ENCODE data around the gene LRP2.
"Not testable (repeated sequence)": the region's sequence is repeated elsewhere in the genome, so short reads cannot be mapped to it uniquely, and the experiment has no call there.

LRP2 gene

GRCh38 chr2:169300636-169301530 lies 61.5 kb downstream of the LRP2 start:
- DNase-seq (ENCODE audit: low read depth) = no peak

DNA sequence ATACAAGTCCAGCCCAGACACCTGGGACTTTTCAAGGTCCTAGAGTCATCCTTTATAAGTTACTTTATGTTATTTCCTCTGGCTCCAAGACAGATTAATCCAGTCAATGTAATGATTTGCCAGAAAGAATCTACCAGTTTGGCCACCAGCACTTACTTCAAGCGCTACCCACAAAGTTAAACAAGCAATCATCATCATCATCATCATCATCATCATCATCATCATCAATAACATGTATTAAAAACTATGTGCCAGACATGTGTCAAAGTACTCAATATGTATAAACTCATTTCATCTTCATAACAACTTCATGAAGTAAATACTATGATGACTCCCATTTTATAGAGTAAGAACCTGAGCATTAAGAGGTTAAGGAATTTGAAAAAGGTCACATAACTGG lies 64.3 kb downstream of the LRP2 start:
- no peak for DNase-seq (ENCODE audit: low read depth)

GRCh38 chr2:169294001-169294675 lies 68.2 kb downstream of the LRP2 start:
- no peak for DNase-seq (ENCODE audit: low read depth)

DNA sequence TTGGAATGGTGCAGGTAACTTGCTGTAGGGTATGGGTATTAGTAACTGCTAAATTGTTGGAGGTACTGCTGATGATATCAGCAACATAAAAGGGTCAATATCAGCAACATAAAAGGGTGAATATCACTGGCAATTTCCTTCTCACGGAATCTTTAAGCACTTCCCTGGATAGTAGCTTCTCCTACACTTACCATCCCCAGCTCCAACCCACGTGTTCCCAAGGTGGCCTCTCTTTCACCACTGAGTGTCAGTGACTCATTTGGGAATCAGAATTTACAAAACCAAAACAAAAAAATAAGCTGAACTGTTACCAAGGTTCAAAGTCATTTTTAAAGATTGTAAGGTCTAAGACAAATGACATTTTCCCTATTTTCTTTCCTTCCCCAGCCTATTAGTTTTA lies 70.8 kb downstream of the LRP2 start:
- no peak for DNase-seq (ENCODE audit: low read depth)

GRCh38 chr2:169290433-169290832 lies 71.9 kb downstream of the LRP2 start:
- no peak for DNase-seq (ENCODE audit: low read depth)

GRCh38 chr2:169287666-169288065 lies 74.7 kb downstream of the LRP2 start:
- no peak for DNase-seq (ENCODE audit: low read depth)

GRCh38 chr2:169286624-169287231 lies 75.6 kb downstream of the LRP2 start:
- DNase-seq (ENCODE audit: low read depth) = no peak

- no peak for DNase-seq (ENCODE audit: low read depth)
Measured at GRCh38 chr2:169285531-169286235, 76.7 kb downstream of the LRP2 start.

GRCh38 chr2:169280502-169280901 lies 81.8 kb downstream of the LRP2 start:
- no peak for DNase-seq (ENCODE audit: low read depth)

DNA sequence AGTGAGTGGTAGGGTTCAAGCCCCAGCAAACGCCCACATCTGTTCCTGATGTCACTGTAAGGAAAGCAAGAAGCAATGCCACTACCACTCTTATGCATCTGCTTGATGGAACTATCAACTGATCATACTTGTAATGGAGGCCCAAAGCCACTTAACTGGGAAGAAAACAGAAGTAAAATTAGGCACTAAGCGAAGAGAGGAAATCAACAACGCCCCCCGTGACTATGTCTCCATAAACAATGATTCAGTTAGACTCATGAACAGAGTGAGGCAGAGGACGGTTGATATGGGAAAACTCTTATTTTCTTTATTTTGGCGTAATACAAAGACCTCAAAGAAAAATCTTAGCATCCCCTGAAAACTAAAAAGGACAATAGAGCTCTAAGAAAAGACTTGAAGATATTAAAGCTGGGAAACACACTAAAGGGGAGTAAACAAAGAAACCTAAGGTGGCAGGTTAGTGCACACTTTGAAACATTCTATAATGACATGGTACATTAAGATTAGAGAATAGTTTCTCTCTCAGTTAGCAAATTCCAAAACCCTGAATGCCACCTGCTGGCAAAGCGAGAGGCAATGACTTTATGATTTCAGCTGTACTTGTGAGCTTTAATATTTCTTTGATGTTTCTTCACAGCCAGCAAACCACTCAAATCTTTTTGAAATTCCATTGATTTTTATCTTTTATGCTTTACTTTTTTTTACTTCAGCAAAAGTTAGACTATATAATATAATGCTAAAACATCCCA lies 86.5 kb downstream of the LRP2 start:
- no peak for DNase-seq (ENCODE audit: low read depth)

DNA sequence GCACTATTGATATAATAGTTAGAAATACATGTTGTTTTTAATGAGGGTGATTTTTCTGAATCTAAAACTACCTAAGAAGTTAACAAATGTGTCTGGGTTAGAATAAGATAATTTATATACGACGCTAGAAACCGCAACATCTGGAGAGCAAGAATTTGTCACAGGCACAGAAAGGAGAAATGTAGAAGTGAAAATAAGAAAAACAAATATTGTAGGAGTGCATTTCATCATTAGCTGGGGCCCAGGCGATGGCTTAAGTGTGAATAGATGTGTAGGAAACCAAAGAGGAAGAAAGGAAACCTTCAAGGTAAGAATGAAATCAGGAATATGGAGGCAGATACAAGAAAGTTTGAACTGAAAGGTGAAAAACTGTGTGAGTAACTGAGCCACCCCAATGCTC lies 90.3 kb downstream of the LRP2 start:
- DNase-seq (ENCODE audit: low read depth) = no peak

DNA sequence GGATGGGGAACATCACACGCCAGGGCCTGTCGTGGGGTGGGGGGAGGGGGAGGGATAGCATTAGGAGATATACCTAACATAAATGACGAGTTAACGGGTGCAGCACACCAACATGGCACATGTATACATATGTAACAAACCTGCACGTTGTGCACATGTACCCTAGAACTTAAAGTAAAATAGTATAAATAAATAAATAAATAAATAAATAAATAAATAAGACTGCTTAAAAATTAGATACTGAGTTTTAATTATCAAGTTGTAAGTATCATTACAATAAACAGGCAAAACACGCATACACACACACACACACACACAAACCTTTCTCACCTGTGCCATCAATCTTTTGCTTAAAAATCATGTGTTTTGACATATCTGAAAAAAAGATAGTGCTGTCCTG lies 91.8 kb downstream of the LRP2 start:
- DNase-seq (ENCODE audit: low read depth) = not testable (repeated sequence)

GRCh38 chr2:169265591-169265990 lies 96.7 kb downstream of the LRP2 start:
- DNase-seq (ENCODE audit: low read depth) = no peak

DNA sequence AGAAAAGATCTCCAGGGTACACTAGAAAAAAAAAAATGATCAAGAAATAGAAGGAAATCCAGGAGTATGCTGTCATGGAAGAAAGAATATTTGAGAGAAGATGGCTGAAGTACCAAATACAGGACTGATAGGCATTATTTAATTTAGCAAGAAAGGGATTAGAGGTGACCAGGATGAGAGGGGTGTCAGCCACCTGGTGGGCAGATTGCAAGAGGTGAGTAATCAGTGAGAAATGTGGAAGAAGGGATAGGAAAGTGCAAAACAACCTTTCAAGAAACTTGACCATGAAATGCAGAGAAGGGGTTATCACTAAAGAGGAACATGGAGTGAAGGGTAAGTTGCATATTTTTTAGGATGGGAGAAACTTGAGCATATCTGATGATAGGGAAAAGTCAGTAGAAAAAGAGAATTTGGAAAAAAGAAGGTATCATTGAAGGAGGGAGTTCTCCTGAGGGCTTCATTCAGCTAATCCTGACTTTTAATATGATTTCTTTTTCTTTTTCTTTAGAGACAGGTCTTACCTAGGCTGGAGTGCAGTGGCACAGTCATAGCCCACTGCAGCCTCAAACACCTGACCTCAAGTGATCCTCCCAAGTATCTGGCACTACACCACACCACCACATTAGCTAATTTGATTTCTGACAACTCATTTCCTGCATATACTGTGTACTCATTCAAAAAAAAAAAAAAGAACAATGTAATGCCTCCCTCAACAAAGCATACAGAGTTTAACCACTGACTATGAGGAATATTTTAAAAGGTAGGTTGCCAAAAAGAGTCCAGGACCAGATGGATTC lies 101.3 kb downstream of the LRP2 start:
- no peak for DNase-seq (ENCODE audit: low read depth)

DNA sequence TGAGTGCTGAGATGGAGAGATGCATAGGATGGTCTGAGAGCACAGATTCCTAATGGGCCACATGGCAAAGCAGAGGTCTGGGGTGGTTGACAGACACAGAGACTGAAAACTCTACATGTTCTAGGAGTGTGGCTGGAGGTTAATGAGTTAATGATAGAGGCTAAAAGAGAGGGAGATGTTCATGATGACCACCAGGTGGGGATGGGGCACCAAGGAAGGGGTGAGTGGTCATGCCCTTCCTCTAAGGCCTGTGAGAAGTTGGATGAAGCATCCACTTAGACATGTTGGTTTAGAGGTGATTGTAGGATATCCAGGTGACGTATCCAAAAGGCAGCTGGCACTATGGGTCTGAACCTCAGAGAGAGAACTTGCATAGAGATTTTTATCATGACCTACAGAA lies 102.1 kb downstream of the LRP2 start:
- DNase-seq (ENCODE audit: low read depth) = no peak

DNA sequence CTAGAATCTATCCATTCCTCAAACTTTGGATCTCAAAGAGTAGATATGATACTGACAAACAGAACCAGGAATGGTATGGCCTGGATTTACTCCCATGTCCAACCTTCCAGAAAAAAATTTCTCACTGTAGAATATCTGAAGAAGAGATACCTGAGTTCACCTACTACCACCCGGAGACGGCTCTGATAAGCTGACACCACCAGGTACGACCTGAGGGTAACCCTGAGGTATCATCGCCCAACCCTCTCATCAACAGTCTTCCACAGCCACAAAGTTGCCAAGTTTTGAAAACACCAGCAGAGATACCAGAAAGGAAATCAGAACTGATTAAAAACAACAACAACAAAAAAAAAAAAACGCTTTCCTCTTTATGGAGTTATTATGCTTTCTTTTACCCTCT lies 102.9 kb downstream of the LRP2 start:
- DNase-seq (ENCODE audit: low read depth) = no peak

- DNase-seq (ENCODE audit: low read depth) = no peak
Measured at GRCh38 chr2:169258045-169258601, 104.2 kb downstream of the LRP2 start.

DNA sequence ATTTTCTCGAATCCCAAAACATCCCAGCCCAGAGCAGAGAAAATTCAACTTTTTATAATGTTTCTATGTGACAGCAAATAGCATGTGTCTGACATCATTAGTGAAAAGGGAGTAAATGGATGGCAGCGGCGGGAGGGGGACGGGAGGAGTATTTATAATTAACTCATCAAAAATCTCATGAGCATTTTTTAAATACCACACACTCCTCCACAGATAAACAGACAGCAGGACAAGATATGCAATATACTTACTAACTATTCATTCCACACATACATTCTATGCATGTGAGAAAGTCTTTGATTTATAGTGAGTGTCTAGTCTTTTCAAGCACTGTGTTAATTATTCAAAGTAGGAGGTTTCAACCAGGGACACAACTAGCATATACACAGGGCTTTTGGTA lies 107.6 kb downstream of the LRP2 start:
- DNase-seq (ENCODE audit: low read depth) = no peak

GRCh38 chr2:169247211-169247610 lies 115.1 kb downstream of the LRP2 start:
- DNase-seq (ENCODE audit: low read depth) = no peak

DNA sequence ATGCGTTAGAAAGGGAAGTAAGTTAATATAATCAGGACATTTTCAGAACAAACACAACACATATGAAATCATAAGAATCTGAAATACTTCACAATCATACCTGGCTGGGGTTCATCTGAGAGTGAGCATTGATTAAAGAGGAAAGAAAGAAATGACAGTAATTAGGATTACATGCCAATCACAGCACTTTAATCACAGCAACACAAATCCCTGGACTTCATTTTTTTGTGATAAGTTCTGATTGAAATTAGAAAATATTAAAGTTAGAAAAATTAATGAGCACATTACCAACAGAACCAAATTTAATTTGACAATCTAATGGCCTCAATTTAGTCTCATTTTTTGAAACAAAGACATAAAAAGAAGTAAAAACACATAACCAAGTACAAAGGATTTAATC lies 121.9 kb downstream of the LRP2 start:
- no peak for DNase-seq (ENCODE audit: low read depth)

GRCh38 chr2:169237939-169238338 lies 124.4 kb downstream of the LRP2 start:
- no peak for DNase-seq (ENCODE audit: low read depth)

Data from activated gamma-delta T cell treated with anti-CD3 and anti-CD28 coated beads, Interleukin-2, amount 50 U/mL, for 16 hours (primary cell).